HG02610 (cell line): Measurements from ENCODE around the gene ZNF791.
"Not testable (repeated sequence)": the region's sequence is repeated elsewhere in the genome, so short reads cannot be mapped to it uniquely, and the experiment has no call there.

Experiments used
- ATAC-seq: cut with Tn5 transposase; IDR thresholded peaks from one replicate; pipeline ENCODE4 v1.9.1; 2021; ENCODE audit warnings: mild to moderate bottlenecking, moderate library complexity; ENCODE audit not compliant: unreplicated experiment

ZNF791 gene

GRCh38 chr19:12610540-12611360, at the start of gene ZNF791, which contains the start of gene ZNF490:
TSS of gene ZNF791 (plus strand) at chr19:12610920. CDS start at chr19:12611080, 160 bp downstream.
TSS of gene ZNF490 (minus strand) at chr19:12610813. CDS start at chr19:12610680, 133 bp downstream.
- ATAC-seq = peak; percentile 72

GRCh38 chr19:12564016-12564664, 46.6 kb upstream of the ZNF791 start:
- ATAC-seq = no peak

- ATAC-seq = not testable (repeated sequence)
These were observed 44.3 kb upstream of the ZNF791 start for GRCh38 chr19:12566380-12566779.

GRCh38 chr19:12567951-12568350, 42.8 kb upstream of the ZNF791 start:
- ATAC-seq = no peak

GRCh38 chr19:12574036-12574435, 36.7 kb upstream of the ZNF791 start:
- ATAC-seq = no peak

DNA sequence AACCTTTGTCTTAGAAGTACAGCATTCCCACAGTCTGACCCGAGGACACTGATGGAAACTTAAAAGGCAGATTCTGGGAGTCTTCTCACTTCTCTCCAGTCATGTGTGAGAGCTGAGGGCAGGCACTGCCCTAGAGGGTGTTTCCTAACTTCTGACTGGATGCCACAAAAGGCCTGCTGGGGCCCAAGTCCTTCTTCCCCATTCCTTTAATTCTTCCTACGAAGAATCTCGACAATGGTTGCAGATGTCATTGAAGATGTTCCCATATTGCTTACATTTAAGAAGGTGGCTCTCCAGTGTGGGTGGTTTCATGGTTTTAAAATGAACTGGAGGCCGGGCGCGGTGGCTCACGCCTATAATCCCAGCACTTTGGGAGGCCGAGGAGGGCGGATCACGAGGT, 32.1 kb upstream of the ZNF791 start:
- ATAC-seq = no peak

GRCh38 chr19:12580180-12580694, 30.5 kb upstream of the ZNF791 start:
- no peak for ATAC-seq

DNA sequence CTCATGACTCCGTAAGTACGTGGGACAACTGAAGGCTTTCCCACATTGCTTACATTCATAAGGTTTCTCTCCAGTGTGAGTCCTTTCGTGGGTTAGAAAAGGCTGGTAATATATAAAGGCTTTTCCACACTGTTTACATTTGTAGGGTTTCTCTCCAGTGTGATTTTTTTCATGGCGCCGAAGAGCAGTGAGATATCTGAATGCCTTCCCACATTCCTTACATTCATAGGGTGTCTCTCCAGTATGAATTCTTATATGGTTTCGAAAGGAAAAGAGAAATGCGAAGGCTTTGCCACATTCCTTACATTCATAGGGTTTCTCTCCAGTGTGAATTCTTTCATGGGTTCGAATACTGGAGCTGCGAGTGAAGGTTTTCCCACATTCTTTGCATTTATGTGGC, 29.6 kb upstream of the ZNF791 start:
- no peak for ATAC-seq

GRCh38 chr19:12596485-12596884, 14.2 kb upstream of the ZNF791 start:
- no peak for ATAC-seq

GRCh38 chr19:12596927-12597548, 13.7 kb upstream of the ZNF791 start:
- ATAC-seq = no peak

- ATAC-seq = no peak
These were observed 13.1 kb upstream of the ZNF791 start for GRCh38 chr19:12597594-12597993.

- peak; percentile 83 for ATAC-seq
These were observed 7.0 kb upstream of the ZNF791 start for GRCh38 chr19:12603714-12604113.

GRCh38 chr19:12606796-12607195, 3.9 kb upstream of the ZNF791 start:
- ATAC-seq = no peak

DNA sequence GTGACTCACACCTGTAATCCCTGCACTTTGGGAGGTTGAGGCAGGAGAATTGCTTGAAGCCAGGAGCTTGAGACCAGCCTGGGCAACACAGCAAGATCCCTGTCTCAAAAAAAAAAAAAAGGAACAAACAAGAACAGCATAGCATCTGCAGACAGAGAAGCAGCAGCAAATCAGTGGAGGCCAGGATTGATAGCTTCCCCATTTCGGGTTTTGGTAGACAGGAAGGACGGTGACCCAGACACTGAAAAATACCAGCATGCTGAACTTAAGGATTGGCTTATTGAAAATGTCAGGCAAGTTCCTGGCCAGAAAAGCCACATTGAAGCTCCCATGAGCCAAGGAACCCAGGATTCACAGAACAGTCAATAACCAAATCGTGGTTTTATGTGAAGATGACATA, 3.1 kb upstream of the ZNF791 start:
- ATAC-seq = no peak

DNA sequence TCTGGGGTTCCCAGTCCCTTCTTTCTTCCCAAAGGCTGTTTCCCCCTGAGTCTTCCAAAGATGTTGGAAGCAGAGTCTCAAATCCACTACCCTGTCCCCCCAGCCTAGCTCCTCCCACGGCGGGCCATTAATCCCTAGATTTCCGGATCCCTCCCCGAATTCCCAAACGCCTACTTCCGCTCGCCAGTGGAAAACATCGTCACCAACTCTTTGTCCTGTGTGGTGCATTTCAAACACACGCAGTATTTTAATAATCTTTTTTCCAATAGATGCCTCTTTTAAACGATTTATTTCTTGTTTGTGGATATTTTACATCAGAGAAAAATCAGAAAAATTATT, 610 bp downstream of the ZNF791 start:
- no peak for ATAC-seq

DNA sequence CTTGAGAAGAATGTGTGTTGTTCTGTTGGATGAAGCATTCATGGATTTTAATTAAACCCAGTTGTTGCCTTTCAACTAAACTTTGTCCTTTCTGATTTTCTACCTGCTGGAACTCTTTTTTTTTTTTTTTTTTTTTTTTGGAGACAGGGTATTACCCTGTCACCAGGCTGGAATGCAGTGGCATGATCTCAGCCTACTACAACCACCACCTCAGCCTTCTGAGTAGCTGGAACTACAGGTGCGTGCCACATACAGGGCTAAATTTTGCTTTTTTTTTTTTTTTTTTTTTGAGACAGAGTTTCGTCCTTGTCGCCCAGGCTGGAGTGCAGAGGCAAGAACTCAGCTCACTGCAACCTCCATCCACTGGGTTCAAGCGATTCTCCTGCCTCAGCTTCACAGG, 6.9 kb downstream of the ZNF791 start:
- no peak for ATAC-seq

DNA sequence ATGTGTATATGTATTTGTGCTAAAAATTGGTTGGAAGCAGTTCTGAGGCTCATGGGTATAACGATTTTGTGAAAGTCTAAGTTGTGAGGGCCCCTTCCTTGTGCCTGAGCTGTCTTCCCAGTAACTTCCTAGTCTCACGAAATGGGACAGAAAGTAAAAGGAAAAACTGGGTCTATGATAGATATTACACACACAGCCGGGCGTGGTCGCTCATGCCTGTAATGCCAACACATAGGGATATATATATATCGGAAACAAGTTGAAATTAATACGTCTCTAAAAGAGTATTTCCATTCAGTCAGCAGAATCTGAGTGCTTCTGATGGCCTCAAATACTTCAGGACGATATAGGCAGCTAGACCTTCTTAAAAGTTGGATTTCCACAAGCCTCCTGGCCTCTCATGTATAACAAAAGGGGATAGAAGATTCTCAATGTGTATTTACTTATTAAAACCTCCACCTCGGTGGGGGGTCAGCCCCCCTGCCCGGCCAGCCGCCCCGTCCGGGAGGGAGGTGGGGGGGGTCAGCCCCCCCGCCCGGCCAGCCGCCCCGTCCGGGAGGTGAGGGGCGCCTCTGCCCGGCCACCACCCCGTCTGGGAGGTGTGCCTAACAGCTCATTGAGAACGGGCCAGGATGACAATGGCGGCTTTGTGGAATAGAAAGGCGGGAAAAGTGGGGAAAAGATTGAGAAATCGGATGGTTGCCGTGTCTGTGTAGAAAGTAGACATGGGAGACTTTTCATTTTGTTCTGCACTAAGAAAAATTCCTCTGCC, 10.7 kb downstream of the ZNF791 start:
- not testable (repeated sequence) for ATAC-seq

DNA sequence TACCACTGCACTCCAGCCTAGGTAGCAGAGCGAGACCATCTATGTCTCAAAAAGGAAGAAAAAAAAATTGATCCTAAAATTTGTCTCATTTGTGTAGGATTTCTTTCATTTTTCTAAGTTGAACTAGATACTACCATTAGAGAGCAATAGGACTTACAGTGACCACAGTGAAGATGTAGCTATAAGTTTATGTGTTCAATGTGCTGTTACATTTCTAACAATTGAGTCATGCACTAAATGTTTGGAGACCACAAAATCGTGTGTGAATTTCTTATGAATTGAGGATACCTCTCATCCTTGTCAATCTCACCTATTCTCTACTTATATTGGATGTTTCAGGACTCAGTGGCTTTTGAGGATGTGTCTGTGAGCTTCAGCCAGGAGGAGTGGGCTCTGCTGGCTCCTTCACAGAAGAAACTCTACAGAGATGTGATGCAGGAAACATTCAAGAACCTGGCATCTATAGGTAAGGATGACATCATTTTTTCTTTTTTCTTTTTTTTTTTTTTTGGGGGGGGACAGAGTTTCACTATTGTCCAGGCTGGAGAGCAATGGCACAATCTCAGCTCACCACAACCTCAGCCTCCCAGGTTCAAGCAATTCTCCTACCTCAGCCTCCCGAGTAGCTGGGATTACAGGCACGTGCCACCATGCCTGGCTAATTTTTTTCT, 12.8 kb downstream of the ZNF791 start:
- no peak for ATAC-seq

- no peak for ATAC-seq
These were observed 16.2 kb downstream of the ZNF791 start for GRCh38 chr19:12626958-12627357.
